Stimulated activated memory B cell treated with anti-CD40 and anti-IgM and Interleukin-4, amounts not matched to agents 10 μg/mL and 1 μg/mL and 100 μg/mL, for 72 hours (primary cell): ENCODE measurements around the gene METTL23.
"Not testable (repeated sequence)": the region's sequence is repeated elsewhere in the genome, so short reads cannot be mapped to it uniquely, and the experiment has no call there.

Source experiments
- ATAC-seq: fragments of 150-1000 bp; cut with Tn5 transposase; 2 replicates; pipeline ENCODE4 v1.10.0; 2021
- H3K27ac Mint-ChIP-seq: one replicate; pipeline ENCODE4 v1.8.0; 2022; ENCODE audit warnings: mild to moderate bottlenecking, mixed read lengths
- H3K27me3 Mint-ChIP-seq: one replicate; pipeline ENCODE4 v1.8.0; 2022; ENCODE audit warnings: mixed read lengths
- H3K36me3 Mint-ChIP-seq: one replicate; pipeline ENCODE4 v1.8.0; 2022; ENCODE audit warnings: mixed read lengths
- H3K4me1 Mint-ChIP-seq: one replicate; pipeline ENCODE4 v1.8.0; 2022; ENCODE audit warnings: mixed read lengths
- H3K4me3 Mint-ChIP-seq: one replicate; pipeline ENCODE4 v1.8.0; 2022; ENCODE audit warnings: mild to moderate bottlenecking, moderate library complexity, mixed read lengths
- H3K9me3 Mint-ChIP-seq: one replicate; pipeline ENCODE4 v1.8.0; 2022; ENCODE audit warnings: mixed read lengths

METTL23 gene

GRCh38 chr17:76734080-76734840, 7.6 kb downstream of the METTL23 start:
- Mint-ChIP-seq H3K27me3 (no peaks in the 10 kb centered on the region), H3K4me3 (peak overlapping the region; percentile 96), H3K9me3 (no peaks in the 10 kb centered on the region), H3K4me1 (peaks cover 69% of the 10 kb centered on the region), H3K27ac (peak overlapping the region; percentile 98), H3K36me3 (peaks cover 37% of the 10 kb centered on the region)
- ATAC-seq: no peak

- peak overlapping the region; percentile 96 for H3K4me3 Mint-ChIP-seq
- ATAC-seq: no peak
- no peaks in the 10 kb centered on the region for H3K27me3 Mint-ChIP-seq
- peak overlapping the region; percentile 98 for H3K27ac Mint-ChIP-seq
- peaks cover 37% of the 10 kb centered on the region for H3K36me3 Mint-ChIP-seq
- no peaks in the 10 kb centered on the region for H3K9me3 Mint-ChIP-seq
- H3K4me1 Mint-ChIP-seq: peaks cover 68% of the 10 kb centered on the region
These were observed 8.4 kb downstream of the METTL23 start for GRCh38 chr17:76735006-76735405.

GRCh38 chr17:76735586-76736348, 9.1 kb downstream of the METTL23 start:
- ATAC-seq: no peak
- Mint-ChIP-seq H3K27ac (peak overlapping the region; percentile 98), H3K4me1 (peaks cover 66% of the 10 kb centered on the region), H3K36me3 (peaks cover 38% of the 10 kb centered on the region), H3K9me3 (no peaks in the 10 kb centered on the region), H3K27me3 (no peaks in the 10 kb centered on the region), H3K4me3 (peak overlapping the region; percentile 96)

- peak; percentile 51 for ATAC-seq
- H3K9me3 Mint-ChIP-seq: no peaks in the 10 kb centered on the region
- H3K36me3 Mint-ChIP-seq: peaks cover 38% of the 10 kb centered on the region
- H3K4me1 Mint-ChIP-seq: peaks cover 61% of the 10 kb centered on the region
- H3K27me3 Mint-ChIP-seq: no peaks in the 10 kb centered on the region
- peak overlapping the region; percentile 96 for H3K4me3 Mint-ChIP-seq
- H3K27ac Mint-ChIP-seq: peak overlapping the region; percentile 98
These were observed 9.9 kb downstream of the METTL23 start for GRCh38 chr17:76736349-76737081.

- no peaks in the 10 kb centered on the region for H3K9me3 Mint-ChIP-seq
- peaks cover 57% of the 10 kb centered on the region for H3K4me1 Mint-ChIP-seq
- H3K27ac Mint-ChIP-seq: peak within 1 kb of the TSS; percentile 98
- no peaks in the 10 kb centered on the region for H3K27me3 Mint-ChIP-seq
- peak within 1 kb of the TSS; percentile 96 for H3K4me3 Mint-ChIP-seq
- peaks cover 42% of the 10 kb centered on the region for H3K36me3 Mint-ChIP-seq
- ATAC-seq: peak; percentile 90
These were observed 10.5 kb downstream of the METTL23 start, which contains the start of gene SRSF2 for GRCh38 chr17:76737082-76737675. TSS of gene SRSF2 (minus strand) at chr17:76737331. CDS start at chr17:76737160, 171 bp downstream.

GRCh38 chr17:76737676-76738467, 11.2 kb downstream of the METTL23 start, which contains the start of gene MFSD11:
TSS of gene MFSD11 (plus strand) at chr17:76738119. CDS start at chr17:76738353, 234 bp downstream.
- peak within 1 kb of the TSS; percentile 98 for H3K27ac Mint-ChIP-seq
- no peaks in the 10 kb centered on the region for H3K9me3 Mint-ChIP-seq
- H3K4me3 Mint-ChIP-seq: peak within 1 kb of the TSS; percentile 96
- ATAC-seq: peak; percentile 85
- no peaks in the 10 kb centered on the region for H3K27me3 Mint-ChIP-seq
- H3K36me3 Mint-ChIP-seq: peaks cover 44% of the 10 kb centered on the region
- peaks cover 50% of the 10 kb centered on the region for H3K4me1 Mint-ChIP-seq

- no peaks in the 10 kb centered on the region for H3K9me3 Mint-ChIP-seq
- H3K36me3 Mint-ChIP-seq: peaks cover 40% of the 10 kb centered on the region
- peak overlapping the region; percentile 96 for H3K4me3 Mint-ChIP-seq
- ATAC-seq: no peak
- H3K27ac Mint-ChIP-seq: peak overlapping the region; percentile 98
- H3K27me3 Mint-ChIP-seq: no peaks in the 10 kb centered on the region
- peaks cover 44% of the 10 kb centered on the region for H3K4me1 Mint-ChIP-seq
These were observed 11.8 kb downstream of the METTL23 start for GRCh38 chr17:76738468-76738850.

GRCh38 chr17:76739568-76740115, 13.0 kb downstream of the METTL23 start:
- not testable (repeated sequence) for H3K27ac Mint-ChIP-seq, H3K27me3 Mint-ChIP-seq, ATAC-seq, H3K9me3 Mint-ChIP-seq, H3K4me3 Mint-ChIP-seq
- H3K4me1 Mint-ChIP-seq: peaks cover 33% of the 10 kb centered on the region
- H3K36me3 Mint-ChIP-seq: peaks cover 34% of the 10 kb centered on the region

- Mint-ChIP-seq H3K9me3 (no peaks in the 10 kb centered on the region), H3K4me3 (no peak overlapping the region), H3K36me3 (peaks cover 33% of the 10 kb centered on the region), H3K27me3 (no peaks in the 10 kb centered on the region), H3K27ac (no peak overlapping the region), H3K4me1 (peaks cover 25% of the 10 kb centered on the region)
- ATAC-seq: no peak
These were observed 13.9 kb downstream of the METTL23 start for GRCh38 chr17:76740329-76741118.

- peaks cover 18% of the 10 kb centered on the region for H3K4me1 Mint-ChIP-seq
- H3K27ac Mint-ChIP-seq: no peak overlapping the region
- no peak for ATAC-seq
- no peaks in the 10 kb centered on the region for H3K27me3 Mint-ChIP-seq
- H3K36me3 Mint-ChIP-seq: peaks cover 36% of the 10 kb centered on the region
- H3K4me3 Mint-ChIP-seq: no peak overlapping the region
- H3K9me3 Mint-ChIP-seq: no peaks in the 10 kb centered on the region
These were observed 16.3 kb downstream of the METTL23 start for GRCh38 chr17:76742958-76743357.

- no peaks in the 10 kb centered on the region for H3K27me3 Mint-ChIP-seq
- H3K36me3 Mint-ChIP-seq: peaks cover 48% of the 10 kb centered on the region
- no peaks in the 10 kb centered on the region for H3K9me3 Mint-ChIP-seq
- H3K4me1 Mint-ChIP-seq: peaks cover 2% of the 10 kb centered on the region
- ATAC-seq: no peak
- no peak overlapping the region for H3K27ac Mint-ChIP-seq
- no peak overlapping the region for H3K4me3 Mint-ChIP-seq
These were observed 18.1 kb downstream of the METTL23 start for GRCh38 chr17:76744747-76745146.

GRCh38 chr17:76745785-76746184, 19.1 kb downstream of the METTL23 start:
- H3K4me3 Mint-ChIP-seq, ATAC-seq: not testable (repeated sequence)

GRCh38 chr17:76747716-76748363, 21.2 kb downstream of the METTL23 start:
- H3K9me3 Mint-ChIP-seq: no peaks in the 10 kb centered on the region
- H3K36me3 Mint-ChIP-seq: peaks cover 44% of the 10 kb centered on the region
- H3K4me1 Mint-ChIP-seq: no peaks in the 10 kb centered on the region
- no peak for ATAC-seq
- no peaks in the 10 kb centered on the region for H3K27me3 Mint-ChIP-seq
- no peak overlapping the region for H3K4me3 Mint-ChIP-seq
- no peak overlapping the region for H3K27ac Mint-ChIP-seq

More at GRCh38 chr17:76745785-76746184, 19.1 kb downstream of the METTL23 start:
- not testable (repeated sequence) for H3K27ac Mint-ChIP-seq, H3K9me3 Mint-ChIP-seq, H3K4me1 Mint-ChIP-seq, H3K27me3 Mint-ChIP-seq
- H3K36me3 Mint-ChIP-seq: peaks cover 52% of the 10 kb centered on the region
